Prostate gland (tissue), 2 donors: ENCODE data around the gene SYNPR. TPM values are rescaled to one million over a fixed set of nuclear protein-coding genes. Genes with fewer than 3 reads are reported as not detected.

Experiments
- DNase-seq: peaks from one replicate; pipeline ENCODE4 v3.0.0-alpha.2; 2019; ENCODE audit warnings: low spot score
- H3K27ac ChIP-seq, 2 donors: fragments of 200-600 bp; sonication (generic); 2 replicates each; pipeline ENCODE4 v1.5.1; 2017 to 2019
- H3K27me3 ChIP-seq: fragments of 200-600 bp; sonication (generic); replicated peaks from 2 replicates; pipeline ENCODE4 v1.5.1; 2019; ENCODE audit not compliant: insufficient read depth
- H3K36me3 ChIP-seq, 2 donors: fragments of 200-600 bp; sonication (generic); 1 replicate in 1 of 2; 2 replicates in 1 of 2; pipeline versions ENCODE4 v1.5.1 to v1.8.1; 2017 to 2019
- H3K4me1 ChIP-seq: fragments of 200-600 bp; sonication (generic); replicated peaks from 2 replicates; pipeline ENCODE4 v1.5.1; 2019
- H3K4me3 ChIP-seq, 2 donors: fragments of 200-600 bp; sonication (generic); 2 replicates each; pipeline ENCODE4 v1.5.1; 2017 to 2019
- H3K9me3 ChIP-seq: fragments of 200-600 bp; sonication (generic); 2 replicates; pipeline ENCODE4 v1.5.1; 2017
- CTCF ChIP-seq, 4 experiments: fragments of 200-600 bp in 2 of 4; fragments of 450-650 bp in 2 of 4; sonication (generic) in 2 of 4; IDR thresholded peaks; 1 replicate in 3 of 4; 2 replicates in 1 of 4; pipeline ENCODE4 v1.5.1; 2016 to 2019; ENCODE audit warnings: antibody characterized with exemption in 4 of 4, mild to moderate bottlenecking in 2 of 4, moderate library complexity in 2 of 4
- POLR2A ChIP-seq: fragments of 450-650 bp; IDR thresholded peaks from one replicate; pipeline ENCODE4 v1.6.1; 2016; ENCODE audit warnings: antibody characterized with exemption, mild to moderate bottlenecking
- POLR2AphosphoS5 ChIP-seq: sonication (generic); formaldehyde crosslinking; IDR thresholded peaks from one replicate; pipeline ENCODE4 v1.6.1; 2017; ENCODE audit warnings: antibody characterized with exemption
- WGBS: methylation state at CpG from one replicate; pipeline ENCODE4 v1.1.5; 2018; 5-methylcytosine and 5-hydroxymethylcytosine counted together
- intact Hi-C: fragments of 100-400 bp; cut with DNase I; formaldehyde crosslinking; loops from one replicate; pipeline ENCODE4 v1.14.2; 2022
- total RNA-seq, 2 donors: library from RNA; depleted of rRNA; stranded (reverse); fragments of >200 nt; gene quantifications; one replicate each; pipeline ENCODE4 v1.1.0, GENCODE V29; 2016

SYNPR gene
- total RNA-seq, 2 donors from 2014 or later, result not detected

- intact Hi-C loops, result no loop called here
- no peak for DNase-seq
- no peak overlapping the region for H3K27ac ChIP-seq
- no peak overlapping the region for H3K4me3 ChIP-seq
- no peaks in the 10 kb centered on the region for H3K4me1 ChIP-seq
- no peaks in the 10 kb centered on the region for H3K36me3 ChIP-seq
- no peak for TF ChIP-seq POLR2A
- no peak for TF ChIP-seq CTCF (IDR thresholded peaks at IDR 0.05)
- no peak for TF ChIP-seq POLR2AphosphoS5
- no peaks in the 10 kb centered on the region for H3K27me3 ChIP-seq
- no peaks in the 10 kb centered on the region for H3K9me3 ChIP-seq
- 76% methylated on average over 1 of the region's 1 CpG for WGBS
Measured at GRCh38 chr3:63370094-63370493, 92.0 kb downstream of the SYNPR start.

- H3K27me3 ChIP-seq, result no peaks in the 10 kb centered on the region
- H3K36me3 ChIP-seq, result no peaks in the 10 kb centered on the region
- no peak overlapping the region for H3K27ac ChIP-seq
- TF ChIP-seq POLR2AphosphoS5 (no peak), POLR2A (no peak), CTCF (IDR thresholded peaks at IDR 0.05) (no peak)
- no peaks in the 10 kb centered on the region for H3K4me1 ChIP-seq
- intact Hi-C loops, result no loop called here
- no peaks in the 10 kb centered on the region for H3K9me3 ChIP-seq
- WGBS, result 49% methylated on average over 2 of the region's 2 CpGs
- DNase-seq, result no peak
- H3K4me3 ChIP-seq, result no peak overlapping the region
Measured at GRCh38 chr3:63383040-63383439, 104.9 kb downstream of the SYNPR start.

GRCh38 chr3:63384382-63384781 is 106.3 kb downstream of the SYNPR start:
- TF ChIP-seq CTCF (IDR thresholded peaks at IDR 0.05), result no peak
- no peak for TF ChIP-seq POLR2AphosphoS5
- TF ChIP-seq POLR2A, result no peak
- intact Hi-C loops, result no loop called here
- DNase-seq, result no peak
- WGBS, result 33% methylated on average over 3 of the region's 3 CpGs
- H3K27ac ChIP-seq, result no peak overlapping the region
- H3K27me3 ChIP-seq, result no peaks in the 10 kb centered on the region
- H3K4me3 ChIP-seq, result no peak overlapping the region
- no peaks in the 10 kb centered on the region for H3K9me3 ChIP-seq
- no peaks in the 10 kb centered on the region for H3K36me3 ChIP-seq
- no peaks in the 10 kb centered on the region for H3K4me1 ChIP-seq

- Histone ChIP-seq H3K4me1 (no peaks in the 10 kb centered on the region), H3K27me3 (no peaks in the 10 kb centered on the region), H3K4me3 (no peak overlapping the region), H3K27ac (no peak overlapping the region), H3K36me3 (no peaks in the 10 kb centered on the region), H3K9me3 (no peaks in the 10 kb centered on the region)
- no peak for DNase-seq
- WGBS, result 53% methylated on average over 3 of the region's 3 CpGs
- TF ChIP-seq CTCF (IDR thresholded peaks at IDR 0.05) (no peak), POLR2AphosphoS5 (no peak), POLR2A (no peak)
- intact Hi-C loops, result no loop called here
Measured at GRCh38 chr3:63385629-63386028, 107.5 kb downstream of the SYNPR start.

GRCh38 chr3:63386568-63386967 is 108.5 kb downstream of the SYNPR start:
- Histone ChIP-seq H3K36me3 (no peaks in the 10 kb centered on the region), H3K4me3 (no peak overlapping the region), H3K9me3 (no peaks in the 10 kb centered on the region), H3K27ac (no peak overlapping the region), H3K4me1 (no peaks in the 10 kb centered on the region), H3K27me3 (no peaks in the 10 kb centered on the region)
- intact Hi-C loops, result no loop called here
- 48% methylated on average over 4 of the region's 4 CpGs for WGBS
- DNase-seq, result no peak
- TF ChIP-seq CTCF (IDR thresholded peaks at IDR 0.05) (no peak), POLR2A (no peak), POLR2AphosphoS5 (no peak)
